Neural cell (in vitro differentiated cells): ENCODE results near the gene FASTK. TPM values are rescaled to one million over a fixed set of nuclear protein-coding genes. Genes with fewer than 3 reads are reported as not detected.

Experiments
- H2AFZ ChIP-seq: fragments of 200-600, 300-800 bp; sonication (generic), shearing (Covaris generic); 2 replicates; pipeline ENCODE4 v1.6.0; 2014; ENCODE audit warnings: low read depth, mild to moderate bottlenecking, antibody characterized with exemption, low read length, moderate library complexity
- H3F3A ChIP-seq: fragments of 200-600 bp; shearing (Covaris generic); 2 replicates; pipeline ENCODE4 v1.6.1; 2016; ENCODE audit warnings: mild to moderate bottlenecking, moderate library complexity, mixed read lengths, antibody characterized with exemption, low read length; ENCODE audit not compliant: insufficient read depth, poor library complexity, severe bottlenecking
- H3K27ac ChIP-seq: fragments of 200-600, 300-800 bp; sonication (generic), shearing (Covaris generic); 2 replicates; pipeline ENCODE4 v1.5.1; 2014; ENCODE audit warnings: mild to moderate bottlenecking, low read length, moderate library complexity
- H3K27me3 ChIP-seq: fragments of 300-800, 200-600 bp; sonication (generic), shearing (Covaris generic); 2 replicates; pipeline ENCODE4 v1.6.0; 2014; ENCODE audit warnings: mild to moderate bottlenecking, low read depth, low read length, moderate library complexity; ENCODE audit not compliant: insufficient read depth
- H3K36me3 ChIP-seq: fragments of 300-800, 200-600 bp; sonication (generic), shearing (Covaris generic); 2 replicates; pipeline ENCODE4 v1.5.1; 2014; ENCODE audit warnings: mild to moderate bottlenecking, antibody characterized with exemption, low read length, moderate library complexity; ENCODE audit not compliant: insufficient read depth
- H3K4me2 ChIP-seq: fragments of 300-800, 200-600 bp; sonication (generic), shearing (Covaris generic); 2 replicates; pipeline ENCODE4 v1.6.0; 2014; ENCODE audit warnings: mild to moderate bottlenecking, low read length
- H3K4me3 ChIP-seq: fragments of 300-800, 200-600 bp; sonication (generic), shearing (Covaris generic); 2 replicates; pipeline ENCODE4 v1.5.1; 2014; ENCODE audit warnings: mild to moderate bottlenecking, low read length, moderate library complexity
- H3K79me2 ChIP-seq: fragments of 200-600 bp; shearing (Covaris generic); replicated peaks from 2 replicates; pipeline ENCODE4 v1.6.0; 2014; ENCODE audit warnings: mild to moderate bottlenecking, low read length, moderate library complexity; ENCODE audit not compliant: insufficient read depth
- H3K9ac ChIP-seq: fragments of 300-800, 200-600 bp; sonication (generic), shearing (Covaris generic); 2 replicates; pipeline ENCODE4 v1.6.1; 2016; ENCODE audit warnings: mild to moderate bottlenecking, low read length, mixed read lengths
- H3K9me2 ChIP-seq: fragments of 200-600 bp; shearing (Covaris generic); 2 replicates; pipeline ENCODE4 v1.6.1; 2016; ENCODE audit warnings: mild to moderate bottlenecking, low read length, mixed read lengths; ENCODE audit not compliant: insufficient read depth
- H3K9me3 ChIP-seq: fragments of 200-600, 300-800 bp; sonication (generic), shearing (Covaris generic); 2 replicates; pipeline ENCODE4 v1.6.1; 2016; ENCODE audit warnings: mild to moderate bottlenecking, mixed run types, low read length, moderate library complexity, mixed read lengths
- H4K20me1 ChIP-seq: fragments of 200-600 bp; shearing (Covaris generic); 2 replicates; pipeline ENCODE4 v1.6.1; 2016; ENCODE audit warnings: mild to moderate bottlenecking, mixed run types; ENCODE audit not compliant: insufficient read depth
- EP300 ChIP-seq: fragments of 450-650 bp; conservative IDR thresholded peaks from 2 replicates; pipeline ENCODE4 v1.6.1; 2014; ENCODE audit warnings: antibody characterized with exemption, mild to moderate bottlenecking, moderate library complexity; ENCODE audit not compliant: poor library complexity, severe bottlenecking
- EZH2 ChIP-seq: fragments of 200-600, 300-800 bp; shearing (Covaris generic), sonication (generic); IDR thresholded peaks from 2 replicates; pipeline ENCODE4 v1.6.1; 2014; ENCODE audit warnings: antibody characterized with exemption, low read length, borderline replicate concordance, mild to moderate bottlenecking; ENCODE audit not compliant: insufficient read depth, poor library complexity, severe bottlenecking
- MXI1 ChIP-seq: fragments of 450-650 bp; conservative IDR thresholded peaks from 2 replicates; pipeline ENCODE4 v1.6.1; 2014; ENCODE audit warnings: antibody characterized with exemption, mild to moderate bottlenecking; ENCODE audit not compliant: poor library complexity, severe bottlenecking
- POLR2AphosphoS5 ChIP-seq: IDR thresholded peaks from 2 replicates; pipeline ENCODE4 v1.6.1; 2012
- RAD21 ChIP-seq: fragments of 450-650 bp; conservative IDR thresholded peaks from 2 replicates; pipeline ENCODE4 v1.6.1; 2014; ENCODE audit warnings: antibody characterized with exemption, mild to moderate bottlenecking, moderate library complexity
- SMC3 ChIP-seq: fragments of 450-650 bp; conservative IDR thresholded peaks from 2 replicates; pipeline ENCODE4 v1.6.1; 2014; ENCODE audit warnings: antibody characterized with exemption, mild to moderate bottlenecking, moderate library complexity; ENCODE audit not compliant: poor library complexity
- TAF1 ChIP-seq: IDR thresholded peaks from 2 replicates; pipeline ENCODE4 v1.6.1; 2012; ENCODE audit warnings: low read depth
- polyA plus RNA-seq: library from polyadenylated mRNA; depleted of rRNA; stranded (reverse); fragments of >200 nt; gene quantifications from 2 replicates; pipeline ENCODE4 v1.2.3, GENCODE V29; 2014
- TF ChIP-seq, protein P1 (sequence below): IDR thresholded peaks from 2 replicates; pipeline ENCODE4 v1.6.1; 2012; ENCODE audit warnings: borderline replicate concordance
- TF ChIP-seq, protein P2 (sequence below): fragments of 450-650 bp; IDR thresholded peaks from 2 replicates; pipeline ENCODE4 v1.5.1; 2014; ENCODE audit warnings: antibody characterized with exemption, mild to moderate bottlenecking, moderate library complexity; ENCODE audit not compliant: poor library complexity, severe bottlenecking

The FASTK gene
- polyA plus RNA-seq, 1 donor from 2014 or later = 147 TPM

DNA sequence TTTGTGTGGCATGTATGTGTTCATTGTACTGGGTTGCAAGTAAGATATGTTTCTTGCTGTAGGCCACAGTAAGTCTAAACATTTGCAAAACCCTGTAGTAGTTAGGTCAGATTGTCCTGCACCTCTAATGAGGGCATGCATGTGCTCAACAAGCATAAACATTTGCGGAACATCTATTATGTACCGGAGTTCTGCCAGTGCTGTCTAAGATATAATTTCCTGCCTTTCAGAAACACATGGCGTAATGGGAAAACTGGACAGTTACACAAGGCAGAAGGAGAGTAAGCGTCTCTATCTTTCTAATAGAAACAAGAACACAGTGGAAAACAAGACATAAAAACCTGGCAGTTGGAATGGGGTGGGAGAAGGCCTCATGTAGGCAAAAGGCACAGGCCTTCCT, 49.6 kb downstream of the FASTK start:
- Histone ChIP-seq H3K9me2 (no peaks in the 10 kb centered on the region), H4K20me1 (no peaks in the 10 kb centered on the region), H3K27me3 (no peaks in the 10 kb centered on the region), H2AFZ (no peak overlapping the region), H3K9me3 (no peaks in the 10 kb centered on the region), H3K79me2 (peaks cover 3% of the 10 kb centered on the region), H3K27ac (no peak overlapping the region), H3K4me2 (no peak overlapping the region), H3K9ac (no peak overlapping the region), H3K36me3 (no peaks in the 10 kb centered on the region), H3K4me3 (no peak overlapping the region), H3F3A (no peaks in the 10 kb centered on the region)
- TF ChIP-seq, protein P1, sequence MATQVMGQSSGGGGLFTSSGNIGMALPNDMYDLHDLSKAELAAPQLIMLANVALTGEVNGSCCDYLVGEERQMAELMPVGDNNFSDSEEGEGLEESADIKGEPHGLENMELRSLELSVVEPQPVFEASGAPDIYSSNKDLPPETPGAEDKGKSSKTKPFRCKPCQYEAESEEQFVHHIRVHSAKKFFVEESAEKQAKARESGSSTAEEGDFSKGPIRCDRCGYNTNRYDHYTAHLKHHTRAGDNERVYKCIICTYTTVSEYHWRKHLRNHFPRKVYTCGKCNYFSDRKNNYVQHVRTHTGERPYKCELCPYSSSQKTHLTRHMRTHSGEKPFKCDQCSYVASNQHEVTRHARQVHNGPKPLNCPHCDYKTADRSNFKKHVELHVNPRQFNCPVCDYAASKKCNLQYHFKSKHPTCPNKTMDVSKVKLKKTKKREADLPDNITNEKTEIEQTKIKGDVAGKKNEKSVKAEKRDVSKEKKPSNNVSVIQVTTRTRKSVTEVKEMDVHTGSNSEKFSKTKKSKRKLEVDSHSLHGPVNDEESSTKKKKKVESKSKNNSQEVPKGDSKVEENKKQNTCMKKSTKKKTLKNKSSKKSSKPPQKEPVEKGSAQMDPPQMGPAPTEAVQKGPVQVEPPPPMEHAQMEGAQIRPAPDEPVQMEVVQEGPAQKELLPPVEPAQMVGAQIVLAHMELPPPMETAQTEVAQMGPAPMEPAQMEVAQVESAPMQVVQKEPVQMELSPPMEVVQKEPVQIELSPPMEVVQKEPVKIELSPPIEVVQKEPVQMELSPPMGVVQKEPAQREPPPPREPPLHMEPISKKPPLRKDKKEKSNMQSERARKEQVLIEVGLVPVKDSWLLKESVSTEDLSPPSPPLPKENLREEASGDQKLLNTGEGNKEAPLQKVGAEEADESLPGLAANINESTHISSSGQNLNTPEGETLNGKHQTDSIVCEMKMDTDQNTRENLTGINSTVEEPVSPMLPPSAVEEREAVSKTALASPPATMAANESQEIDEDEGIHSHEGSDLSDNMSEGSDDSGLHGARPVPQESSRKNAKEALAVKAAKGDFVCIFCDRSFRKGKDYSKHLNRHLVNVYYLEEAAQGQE = no peak
- TF ChIP-seq EP300 = no peak
- TF ChIP-seq, protein P2, sequence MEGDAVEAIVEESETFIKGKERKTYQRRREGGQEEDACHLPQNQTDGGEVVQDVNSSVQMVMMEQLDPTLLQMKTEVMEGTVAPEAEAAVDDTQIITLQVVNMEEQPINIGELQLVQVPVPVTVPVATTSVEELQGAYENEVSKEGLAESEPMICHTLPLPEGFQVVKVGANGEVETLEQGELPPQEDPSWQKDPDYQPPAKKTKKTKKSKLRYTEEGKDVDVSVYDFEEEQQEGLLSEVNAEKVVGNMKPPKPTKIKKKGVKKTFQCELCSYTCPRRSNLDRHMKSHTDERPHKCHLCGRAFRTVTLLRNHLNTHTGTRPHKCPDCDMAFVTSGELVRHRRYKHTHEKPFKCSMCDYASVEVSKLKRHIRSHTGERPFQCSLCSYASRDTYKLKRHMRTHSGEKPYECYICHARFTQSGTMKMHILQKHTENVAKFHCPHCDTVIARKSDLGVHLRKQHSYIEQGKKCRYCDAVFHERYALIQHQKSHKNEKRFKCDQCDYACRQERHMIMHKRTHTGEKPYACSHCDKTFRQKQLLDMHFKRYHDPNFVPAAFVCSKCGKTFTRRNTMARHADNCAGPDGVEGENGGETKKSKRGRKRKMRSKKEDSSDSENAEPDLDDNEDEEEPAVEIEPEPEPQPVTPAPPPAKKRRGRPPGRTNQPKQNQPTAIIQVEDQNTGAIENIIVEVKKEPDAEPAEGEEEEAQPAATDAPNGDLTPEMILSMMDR = no peak
- TF ChIP-seq EZH2 = no peak
- no peak for TF ChIP-seq RAD21
- no peak for TF ChIP-seq POLR2AphosphoS5
- no peak for TF ChIP-seq TAF1
- TF ChIP-seq SMC3 = no peak
- TF ChIP-seq MXI1 = no peak

DNA sequence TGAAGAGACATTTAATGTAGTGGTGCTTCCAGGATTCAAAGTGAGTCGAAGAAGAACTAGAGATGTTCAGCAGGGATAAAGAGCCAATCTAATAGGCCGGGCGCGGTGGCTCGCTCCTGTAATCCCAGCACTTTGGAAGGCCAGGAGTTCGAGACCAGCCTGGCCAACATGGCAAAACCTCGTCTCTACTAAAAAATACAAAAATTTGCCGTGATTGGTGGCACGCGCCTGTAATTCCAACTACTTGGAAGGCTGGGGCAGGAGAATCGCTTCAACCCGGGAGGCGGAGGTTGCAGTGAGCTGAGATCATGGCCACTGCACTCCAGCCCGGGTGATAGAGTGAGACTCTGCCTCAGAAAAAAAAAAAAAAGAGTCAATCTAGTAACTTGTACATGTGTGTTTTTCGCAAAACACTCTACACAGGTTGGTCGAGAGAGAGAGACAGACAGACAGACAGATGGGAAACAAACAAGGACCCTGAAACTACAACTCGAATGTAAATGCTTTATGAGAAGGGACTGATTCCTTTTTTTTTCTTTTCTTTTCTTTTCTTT, 51.6 kb downstream of the FASTK start:
- Histone ChIP-seq H3F3A (no peaks in the 10 kb centered on the region), H3K27ac (peak overlapping the region; percentile 87), H3K27me3 (no peaks in the 10 kb centered on the region), H4K20me1 (no peaks in the 10 kb centered on the region), H3K9ac (peak overlapping the region; percentile 81), H3K9me2 (no peaks in the 10 kb centered on the region), H3K36me3 (no peaks in the 10 kb centered on the region), H3K4me3 (peak overlapping the region; percentile 78), H3K4me2 (peak overlapping the region; percentile 22), H2AFZ (peak overlapping the region; percentile 68), H3K9me3 (no peaks in the 10 kb centered on the region), H3K79me2 (peaks cover 3% of the 10 kb centered on the region)
- TF ChIP-seq, protein P2 = no peak
- TF ChIP-seq EZH2 = no peak
- no peak for TF ChIP-seq POLR2AphosphoS5
- TF ChIP-seq TAF1 = no peak
- TF ChIP-seq, protein P1 = no peak
- no peak for TF ChIP-seq EP300
- no peak for TF ChIP-seq SMC3
- no peak for TF ChIP-seq MXI1
- TF ChIP-seq RAD21 = no peak
